NT2/D1 (cell line): ENCODE data around the gene ERFE.

Source experiments
- SUZ12 ChIP-seq: IDR thresholded peaks from 2 replicates; pipeline ENCODE4 v1.6.1; 2011; ENCODE audit not compliant: insufficient read length, insufficient read depth; ENCODE audit errors: extremely low read depth
- YY1 ChIP-seq: IDR thresholded peaks from 2 replicates; pipeline ENCODE4 v1.6.1; 2011; ENCODE audit not compliant: insufficient read length, insufficient read depth

DNA sequence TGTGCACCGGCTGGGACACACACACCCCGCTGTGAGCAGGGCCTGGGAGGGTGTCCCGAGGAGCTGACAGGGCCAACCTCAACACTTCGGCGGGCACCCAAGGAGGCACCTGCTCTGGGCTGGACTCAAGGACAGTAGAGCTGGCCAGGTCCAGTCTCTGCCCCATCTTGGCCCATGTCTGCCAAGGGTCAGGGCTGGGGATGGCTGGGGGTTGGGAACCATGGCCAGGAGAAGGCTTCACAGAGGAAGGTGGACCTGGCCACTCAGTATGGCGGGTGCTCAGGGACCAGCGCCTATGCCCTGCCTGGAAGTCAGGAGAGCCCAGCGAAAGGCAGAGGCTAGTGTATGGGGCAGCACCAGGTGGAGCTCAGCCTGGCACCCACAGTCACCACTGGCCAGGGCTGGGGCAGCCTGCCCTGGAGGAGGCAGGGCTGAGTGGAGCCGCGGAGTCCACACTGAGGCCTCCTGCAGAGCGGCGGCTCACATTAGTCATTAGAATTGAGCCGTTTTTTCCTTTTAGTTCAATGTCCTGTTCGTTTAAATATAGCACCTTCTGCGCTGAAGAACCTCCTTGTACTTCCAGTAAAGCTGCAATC lies 4.2 kb downstream of the ERFE start:
- TF ChIP-seq SUZ12 (no peak), YY1 (no peak)
